Mammary epithelial cell (primary cell): ENCODE data around the gene ST6GALNAC3.

ENCODE experiments used
- EZH2 ChIP-seq: IDR thresholded peaks from 2 replicates; pipeline ENCODE4 v1.6.1; 2012; ENCODE audit warnings: low read length, inconsistent platforms, borderline replicate concordance
- TF ChIP-seq, protein P1 (sequence below), 2 donors: IDR thresholded peaks in 1 of 2; conservative IDR thresholded peaks in 1 of 2; 2 replicates each; pipeline ENCODE4 v1.5.1; 2011 to 2012; ENCODE audit warnings: inconsistent platforms in 2 of 2, low read length in 2 of 2, mild to moderate bottlenecking in 2 of 2, control low read depth in 1 of 2, low read depth in 1 of 2; ENCODE audit not compliant: insufficient read depth in 1 of 2; ENCODE audit errors: extremely low read depth in 1 of 2

DNA sequence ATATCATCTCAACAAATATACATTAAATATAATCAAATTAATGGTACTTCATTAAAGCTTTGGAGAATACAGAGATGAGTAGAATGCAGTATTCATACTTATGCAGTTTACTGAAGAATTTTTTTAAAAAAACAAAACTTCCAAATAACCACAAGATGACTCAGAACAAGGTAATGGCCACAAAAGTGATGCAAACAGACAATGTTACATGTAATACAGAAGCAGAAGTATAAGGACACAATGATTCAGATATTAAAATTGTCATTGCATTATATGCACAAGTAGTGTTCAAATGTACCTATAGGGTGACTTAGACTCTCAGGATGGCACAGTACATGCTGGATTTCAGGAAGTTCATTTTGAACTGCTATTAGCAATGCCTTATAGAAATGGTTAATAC lies 565.5 kb downstream of the ST6GALNAC3 start:
- TF ChIP-seq, protein P1, sequence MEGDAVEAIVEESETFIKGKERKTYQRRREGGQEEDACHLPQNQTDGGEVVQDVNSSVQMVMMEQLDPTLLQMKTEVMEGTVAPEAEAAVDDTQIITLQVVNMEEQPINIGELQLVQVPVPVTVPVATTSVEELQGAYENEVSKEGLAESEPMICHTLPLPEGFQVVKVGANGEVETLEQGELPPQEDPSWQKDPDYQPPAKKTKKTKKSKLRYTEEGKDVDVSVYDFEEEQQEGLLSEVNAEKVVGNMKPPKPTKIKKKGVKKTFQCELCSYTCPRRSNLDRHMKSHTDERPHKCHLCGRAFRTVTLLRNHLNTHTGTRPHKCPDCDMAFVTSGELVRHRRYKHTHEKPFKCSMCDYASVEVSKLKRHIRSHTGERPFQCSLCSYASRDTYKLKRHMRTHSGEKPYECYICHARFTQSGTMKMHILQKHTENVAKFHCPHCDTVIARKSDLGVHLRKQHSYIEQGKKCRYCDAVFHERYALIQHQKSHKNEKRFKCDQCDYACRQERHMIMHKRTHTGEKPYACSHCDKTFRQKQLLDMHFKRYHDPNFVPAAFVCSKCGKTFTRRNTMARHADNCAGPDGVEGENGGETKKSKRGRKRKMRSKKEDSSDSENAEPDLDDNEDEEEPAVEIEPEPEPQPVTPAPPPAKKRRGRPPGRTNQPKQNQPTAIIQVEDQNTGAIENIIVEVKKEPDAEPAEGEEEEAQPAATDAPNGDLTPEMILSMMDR (conservative IDR thresholded peaks at IDR 0.05 in 1 of 2, IDR thresholded peaks at IDR 0.05 in 1 of 2; ENCODE audit: extremely low read depth in 1 of 2, insufficient read depth in 1 of 2, low read depth in 1 of 2, low read length in 2 of 2): no peak
- no peak for TF ChIP-seq EZH2
